Prostate gland (tissue), 2 donors: ENCODE data around the gene KCNJ14. TPM values are rescaled to one million over a fixed set of nuclear protein-coding genes. Genes with fewer than 3 reads are reported as not detected.

ENCODE experiments used
- DNase-seq: peaks from one replicate; pipeline ENCODE4 v3.0.0-alpha.2; 2019; ENCODE audit warnings: low spot score
- H3K27ac ChIP-seq, 2 donors: fragments of 200-600 bp; sonication (generic); 2 replicates each; pipeline ENCODE4 v1.5.1; 2017 to 2019
- H3K27me3 ChIP-seq: fragments of 200-600 bp; sonication (generic); replicated peaks from 2 replicates; pipeline ENCODE4 v1.5.1; 2019; ENCODE audit not compliant: insufficient read depth
- H3K36me3 ChIP-seq, 2 donors: fragments of 200-600 bp; sonication (generic); 1 replicate in 1 of 2; 2 replicates in 1 of 2; pipeline versions ENCODE4 v1.5.1 to v1.8.1; 2017 to 2019
- H3K4me1 ChIP-seq: fragments of 200-600 bp; sonication (generic); replicated peaks from 2 replicates; pipeline ENCODE4 v1.5.1; 2019
- H3K4me3 ChIP-seq, 2 donors: fragments of 200-600 bp; sonication (generic); 2 replicates each; pipeline ENCODE4 v1.5.1; 2017 to 2019
- H3K9me3 ChIP-seq: fragments of 200-600 bp; sonication (generic); 2 replicates; pipeline ENCODE4 v1.5.1; 2017
- POLR2A ChIP-seq: fragments of 450-650 bp; IDR thresholded peaks from one replicate; pipeline ENCODE4 v1.6.1; 2016; ENCODE audit warnings: antibody characterized with exemption, mild to moderate bottlenecking
- POLR2AphosphoS5 ChIP-seq: sonication (generic); formaldehyde crosslinking; IDR thresholded peaks from one replicate; pipeline ENCODE4 v1.6.1; 2017; ENCODE audit warnings: antibody characterized with exemption
- WGBS: methylation state at CpG from one replicate; pipeline ENCODE4 v1.1.5; 2018; 5-methylcytosine and 5-hydroxymethylcytosine counted together
- intact Hi-C: fragments of 100-400 bp; cut with DNase I; formaldehyde crosslinking; loops from one replicate; pipeline ENCODE4 v1.14.2; 2022
- total RNA-seq, 2 donors: library from RNA; depleted of rRNA; stranded (reverse); fragments of >200 nt; gene quantifications; one replicate each; pipeline ENCODE4 v1.1.0, GENCODE V29; 2016
- TF ChIP-seq, protein P1 (sequence below), 4 experiments: fragments of 200-600 bp in 2 of 4; fragments of 450-650 bp in 2 of 4; sonication (generic) in 2 of 4; IDR thresholded peaks; 1 replicate in 3 of 4; 2 replicates in 1 of 4; pipeline ENCODE4 v1.5.1; 2016 to 2019; ENCODE audit warnings: antibody characterized with exemption in 4 of 4, mild to moderate bottlenecking in 2 of 4, moderate library complexity in 2 of 4

KCNJ14 gene
- total RNA-seq, 2 donors from 2014 or later, result 0.45 to 2.2 TPM

DNA sequence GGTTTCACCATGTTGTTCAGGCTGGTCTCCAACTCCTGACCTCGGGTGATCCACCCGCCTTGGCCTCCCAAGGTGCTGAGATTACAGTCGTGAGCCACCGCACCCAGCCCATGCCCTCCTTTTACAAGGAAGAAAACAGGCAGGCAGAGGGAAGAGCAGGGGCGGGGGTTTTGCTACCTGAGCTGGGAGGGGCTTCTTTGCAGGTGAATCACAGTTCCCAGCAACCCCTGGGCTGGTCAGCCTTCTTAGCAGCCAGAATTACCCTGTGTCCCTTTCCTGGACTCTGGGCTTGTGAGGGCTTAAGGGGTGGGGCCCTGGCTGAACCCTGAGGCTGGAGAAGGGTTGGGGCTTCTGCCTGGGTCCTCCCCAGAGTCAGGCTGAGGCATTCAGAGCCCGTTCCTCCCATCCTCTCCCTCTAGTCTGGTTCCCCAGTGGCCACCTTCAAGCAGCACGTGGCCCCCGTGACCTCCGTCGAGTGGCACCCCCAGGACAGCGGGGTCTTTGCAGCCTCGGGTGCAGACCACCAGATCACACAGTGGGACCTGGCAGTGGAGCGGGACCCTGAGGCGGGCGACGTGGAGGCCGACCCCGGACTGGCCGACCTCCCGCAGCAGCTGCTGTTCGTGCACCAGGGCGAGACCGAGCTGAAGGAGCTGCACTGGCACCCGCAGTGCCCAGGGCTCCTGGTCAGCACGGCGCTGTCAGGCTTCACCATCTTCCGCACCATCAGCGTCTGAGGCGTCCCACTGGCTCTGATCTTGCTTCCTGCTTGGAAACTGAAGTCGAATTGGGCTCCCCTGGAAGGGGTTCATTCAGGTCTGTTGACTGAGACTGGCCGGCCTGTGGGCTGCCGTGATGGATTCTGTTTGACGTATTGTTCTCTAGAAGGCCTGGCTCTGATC is 2.8 kb upstream of the KCNJ14 start:
- WGBS, result 86% methylated on average over 33 of the region's 33 CpGs
- Histone ChIP-seq H3K4me1 (no peaks in the 10 kb centered on the region), H3K4me3 (no peak overlapping the region), H3K27me3 (no peaks in the 10 kb centered on the region), H3K36me3 (peaks cover 4 to 22% of the 10 kb centered on the region in 2 donors), H3K27ac (no peak overlapping the region), H3K9me3 (no peaks in the 10 kb centered on the region)
- TF ChIP-seq, protein P1, sequence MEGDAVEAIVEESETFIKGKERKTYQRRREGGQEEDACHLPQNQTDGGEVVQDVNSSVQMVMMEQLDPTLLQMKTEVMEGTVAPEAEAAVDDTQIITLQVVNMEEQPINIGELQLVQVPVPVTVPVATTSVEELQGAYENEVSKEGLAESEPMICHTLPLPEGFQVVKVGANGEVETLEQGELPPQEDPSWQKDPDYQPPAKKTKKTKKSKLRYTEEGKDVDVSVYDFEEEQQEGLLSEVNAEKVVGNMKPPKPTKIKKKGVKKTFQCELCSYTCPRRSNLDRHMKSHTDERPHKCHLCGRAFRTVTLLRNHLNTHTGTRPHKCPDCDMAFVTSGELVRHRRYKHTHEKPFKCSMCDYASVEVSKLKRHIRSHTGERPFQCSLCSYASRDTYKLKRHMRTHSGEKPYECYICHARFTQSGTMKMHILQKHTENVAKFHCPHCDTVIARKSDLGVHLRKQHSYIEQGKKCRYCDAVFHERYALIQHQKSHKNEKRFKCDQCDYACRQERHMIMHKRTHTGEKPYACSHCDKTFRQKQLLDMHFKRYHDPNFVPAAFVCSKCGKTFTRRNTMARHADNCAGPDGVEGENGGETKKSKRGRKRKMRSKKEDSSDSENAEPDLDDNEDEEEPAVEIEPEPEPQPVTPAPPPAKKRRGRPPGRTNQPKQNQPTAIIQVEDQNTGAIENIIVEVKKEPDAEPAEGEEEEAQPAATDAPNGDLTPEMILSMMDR (IDR thresholded peaks at IDR 0.05), result no peak
- TF ChIP-seq POLR2AphosphoS5 (no peak), POLR2A (no peak)
- intact Hi-C loops, result no loop called here
- no peak for DNase-seq

DNA sequence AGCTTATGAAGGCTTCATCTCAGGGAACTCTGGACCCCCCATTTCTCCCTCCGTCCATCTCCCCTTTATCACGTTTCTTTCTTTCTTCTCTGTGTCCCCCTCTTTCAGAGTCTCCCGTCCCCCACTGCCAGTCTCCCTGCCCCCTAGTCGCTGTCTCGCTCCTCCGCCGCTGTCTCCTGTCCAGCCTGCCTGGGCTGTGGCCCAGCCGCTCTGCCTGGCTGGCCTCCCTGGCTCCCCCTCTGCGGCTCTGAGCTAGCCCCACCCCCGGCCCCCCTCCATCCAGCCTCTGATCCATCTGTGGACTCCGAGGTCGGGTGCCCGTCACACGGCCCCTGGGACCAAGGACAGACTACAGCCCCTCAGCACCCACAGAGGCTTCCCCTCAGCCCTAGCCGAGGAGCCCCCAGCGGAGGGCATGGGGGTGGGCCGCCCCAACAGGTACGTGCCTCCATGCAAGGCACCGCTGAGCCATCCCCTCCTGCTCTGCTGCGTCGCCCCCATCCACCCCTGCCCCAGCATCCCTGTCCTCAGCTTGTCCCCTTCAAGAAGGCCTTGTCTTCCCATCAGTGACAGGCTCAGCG is 1.1 kb upstream of the KCNJ14 start:
- no peak for DNase-seq
- intact Hi-C loops, result no loop called here
- H3K27ac ChIP-seq, result no peak overlapping the region
- H3K27me3 ChIP-seq, result no peaks in the 10 kb centered on the region
- 88% methylated on average over 22 of the region's 22 CpGs for WGBS
- H3K36me3 ChIP-seq, result peaks cover 4 to 22% of the 10 kb centered on the region in 2 donors
- TF ChIP-seq POLR2AphosphoS5 (no peak), POLR2A (no peak)
- TF ChIP-seq, protein P1 (IDR thresholded peaks at IDR 0.05), result no peak
- H3K4me1 ChIP-seq, result no peaks in the 10 kb centered on the region
- no peaks in the 10 kb centered on the region for H3K9me3 ChIP-seq
- no peak overlapping the region for H3K4me3 ChIP-seq

DNA sequence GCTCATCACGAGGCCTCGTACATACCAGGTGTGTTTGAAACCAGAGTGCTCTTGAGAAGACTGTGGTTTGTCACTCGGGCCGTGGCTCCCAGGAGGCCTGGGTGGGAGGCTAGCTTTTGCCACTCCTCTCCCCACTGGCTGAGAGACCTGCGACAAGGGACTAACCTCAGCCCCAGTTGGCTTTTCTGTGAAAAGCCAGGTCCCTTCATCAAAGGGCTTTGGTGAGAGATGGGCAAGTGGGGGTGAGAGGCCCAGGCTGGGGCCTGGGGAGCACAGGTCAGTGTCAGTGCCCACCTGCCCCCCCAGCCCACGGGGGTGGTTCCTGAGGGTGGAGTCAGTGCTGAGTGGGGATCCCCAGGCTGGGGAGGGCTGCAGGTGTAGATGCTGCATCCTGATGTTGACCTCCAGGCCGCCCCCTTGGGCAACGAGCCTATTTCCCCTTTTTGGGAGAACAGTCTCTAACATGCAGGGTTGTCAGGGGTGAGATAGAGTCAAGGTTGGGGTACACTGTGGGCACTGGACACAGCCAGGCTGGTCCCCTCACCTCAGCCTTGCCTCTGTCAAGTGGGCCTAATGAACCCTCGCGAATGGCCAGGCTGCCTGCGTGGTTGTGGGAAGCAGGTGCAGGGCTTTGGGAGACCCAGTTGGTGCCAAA is 661 bp downstream of the KCNJ14 start:
- peaks cover 4 to 16% of the 10 kb centered on the region in 2 donors for H3K36me3 ChIP-seq
- H3K27ac ChIP-seq, result no peak overlapping the region
- 89% methylated on average over 11 of the region's 11 CpGs for WGBS
- no peak for TF ChIP-seq POLR2AphosphoS5
- TF ChIP-seq, protein P1 (IDR thresholded peaks at IDR 0.05), result no peak
- TF ChIP-seq POLR2A, result no peak
- intact Hi-C loops, result no loop called here
- H3K4me1 ChIP-seq, result no peaks in the 10 kb centered on the region
- DNase-seq, result no peak
- H3K4me3 ChIP-seq, result no peak overlapping the region
- no peaks in the 10 kb centered on the region for H3K9me3 ChIP-seq
- no peaks in the 10 kb centered on the region for H3K27me3 ChIP-seq

DNA sequence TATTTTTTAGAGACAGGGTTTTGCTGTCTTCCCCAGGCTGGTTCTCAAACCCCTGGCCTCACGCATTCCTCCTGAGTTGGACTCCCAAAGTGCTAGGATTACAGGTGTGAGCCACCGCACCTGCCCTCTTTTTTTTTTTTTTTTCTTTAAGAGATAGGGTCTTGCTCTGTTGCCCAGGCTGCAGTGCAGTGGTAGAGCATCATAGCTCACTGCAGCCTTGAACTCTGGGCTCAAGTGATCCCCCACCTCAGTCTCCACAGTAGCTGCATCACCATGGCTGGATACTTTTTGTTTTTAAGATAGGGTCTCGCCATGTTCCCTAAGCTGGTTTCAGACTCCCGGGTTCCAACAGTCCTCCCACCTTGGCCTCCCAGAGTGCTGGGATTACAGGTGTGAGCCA is 1.5 kb downstream of the KCNJ14 start:
- WGBS, result 95% methylated on average over 4 of the region's 4 CpGs

More for the DNA sequence above, 1.5 kb downstream of the KCNJ14 start:
- intact Hi-C loops, result no loop called here
- Histone ChIP-seq H3K9me3 (no peaks in the 10 kb centered on the region), H3K36me3 (peaks cover 0 to 9% of the 10 kb centered on the region in 2 donors), H3K27ac (no peak overlapping the region), H3K4me1 (no peaks in the 10 kb centered on the region), H3K4me3 (no peak overlapping the region), H3K27me3 (no peaks in the 10 kb centered on the region)
- DNase-seq, result no peak
- TF ChIP-seq POLR2A (no peak), POLR2AphosphoS5 (no peak)
- TF ChIP-seq, protein P1 (IDR thresholded peaks at IDR 0.05), result no peak
